ENCODE results near the gene ABCG1.

Gene ABCG1

DNA sequence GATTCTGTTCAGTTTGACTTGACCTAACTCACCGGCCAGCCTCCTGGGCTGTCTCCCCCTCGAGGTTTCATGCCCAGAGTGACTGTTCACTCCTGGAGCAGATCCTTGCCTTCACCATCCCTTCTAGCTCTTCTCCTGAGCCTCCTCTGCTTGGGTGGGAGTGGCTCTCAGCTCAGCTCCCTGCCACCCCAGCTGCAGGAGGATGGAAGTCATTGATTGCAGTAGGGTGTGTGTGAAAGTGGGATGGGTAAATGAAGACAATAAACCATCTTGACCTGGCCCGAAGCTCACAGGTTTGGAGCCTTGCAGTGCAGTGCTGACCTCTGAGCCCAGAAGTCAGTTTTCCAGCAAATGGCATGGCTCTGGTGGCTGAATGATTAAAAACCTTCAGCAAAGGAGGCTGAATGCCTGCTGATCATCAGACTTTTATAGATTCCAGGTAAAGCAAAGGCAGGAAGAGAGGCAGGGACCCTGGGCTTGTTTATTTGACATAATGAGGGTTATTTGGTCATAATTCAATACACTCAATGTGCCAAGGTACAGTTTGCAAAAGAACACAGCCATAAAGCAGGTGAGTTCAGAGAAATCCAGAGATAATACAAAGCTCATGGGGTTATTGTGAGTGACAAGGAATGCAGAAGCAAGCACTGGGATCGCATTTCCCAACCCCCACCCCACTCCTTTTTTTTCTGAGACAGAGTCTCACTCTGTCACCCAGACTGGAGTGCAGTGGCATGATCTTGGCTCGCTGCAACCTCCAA is 113.8 kb downstream of the ABCG1 start:
- H4K5ac ChIP-seq (ENCODE audit: low read length): no peak overlapping the region
- no peak overlapping the region for H4K8ac ChIP-seq (ENCODE audit: low read depth, low read length)
- no CpG with 5 or more reads among the region's 5 CpGs for WGBS (ENCODE audit: extremely low coverage, insufficient coverage, low lambda C conversion rate)
- H3K18ac ChIP-seq (ENCODE audit: low read length): no peak overlapping the region
- H3K9ac ChIP-seq (ENCODE audit: low read length): no peak overlapping the region
- H3K4me3 ChIP-seq (ENCODE audit: low read length): no peak overlapping the region
- no peak overlapping the region for H3K23ac ChIP-seq (ENCODE audit: low read length)
- H3K79me1 ChIP-seq (ENCODE audit: low read length): no peaks in the 10 kb centered on the region
- H3K4me2 ChIP-seq (ENCODE audit: low read length): no peak overlapping the region
- H2AK5ac ChIP-seq (ENCODE audit: low read length): no peak overlapping the region
- no peak overlapping the region for H3K27ac ChIP-seq (ENCODE audit: low read depth, low read length)
- no peak overlapping the region for H3K4ac ChIP-seq (ENCODE audit: low read depth, low read length)
- no peaks in the 10 kb centered on the region for H3K27me3 ChIP-seq (ENCODE audit: insufficient read depth, low read length, poor library complexity)
- H2BK15ac ChIP-seq (replicated peaks; ENCODE audit: low read depth): no peak overlapping the region
- no peaks in the 10 kb centered on the region for H3K4me1 ChIP-seq (ENCODE audit: control insufficient read depth, low read depth, low read length)
- no peak for DNase-seq
- no peak overlapping the region for H2BK5ac ChIP-seq (ENCODE audit: low read length)
- no peak overlapping the region for H3K56ac ChIP-seq (ENCODE audit: low read length)
- H3K79me2 ChIP-seq (ENCODE audit: control insufficient read depth, insufficient read depth, low read length): no peaks in the 10 kb centered on the region
- no peak overlapping the region for H2BK120ac ChIP-seq (ENCODE audit: low read depth, low read length)
- H3K36me3 ChIP-seq (ENCODE audit: control insufficient read depth, insufficient read depth, low read length): no peaks in the 10 kb centered on the region

DNA sequence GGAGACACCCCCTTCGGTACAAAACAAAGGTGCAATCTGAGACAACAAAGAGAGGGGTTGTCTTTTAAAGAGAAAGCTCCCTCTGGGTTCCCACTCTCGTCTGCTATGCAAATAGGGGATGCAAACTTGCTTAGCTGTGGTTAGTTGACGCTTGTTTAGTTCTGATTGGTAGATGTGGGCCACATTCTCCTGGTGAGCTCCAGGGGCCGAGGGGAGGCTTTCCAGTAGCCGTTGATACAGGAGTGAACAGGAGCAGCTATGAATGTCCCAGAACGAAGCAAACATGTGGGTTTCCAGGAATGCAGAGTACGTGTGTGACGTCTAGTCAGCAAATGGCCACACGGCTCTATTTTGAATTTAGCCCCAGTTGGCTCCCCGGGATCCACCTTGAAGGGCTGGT is 117.1 kb downstream of the ABCG1 start:
- Histone ChIP-seq H3K56ac (ENCODE audit: low read length) (peak overlapping the region; percentile 68), H3K4ac (ENCODE audit: low read depth, low read length) (no peak overlapping the region), H2BK5ac (ENCODE audit: low read length) (no peak overlapping the region), H2AK5ac (ENCODE audit: low read length) (no peak overlapping the region), H3K79me2 (ENCODE audit: control insufficient read depth, insufficient read depth, low read length) (no peaks in the 10 kb centered on the region), H3K27me3 (ENCODE audit: insufficient read depth, low read length, poor library complexity) (no peaks in the 10 kb centered on the region), H3K4me1 (ENCODE audit: control insufficient read depth, low read depth, low read length) (no peaks in the 10 kb centered on the region), H3K79me1 (ENCODE audit: low read length) (no peaks in the 10 kb centered on the region), H2BK15ac (replicated peaks; ENCODE audit: low read depth) (no peak overlapping the region), H3K36me3 (ENCODE audit: control insufficient read depth, insufficient read depth, low read length) (no peaks in the 10 kb centered on the region), H3K4me2 (ENCODE audit: low read length) (no peak overlapping the region), H3K27ac (ENCODE audit: low read depth, low read length) (no peak overlapping the region), H3K4me3 (ENCODE audit: low read length) (no peak overlapping the region), H2BK120ac (ENCODE audit: low read depth, low read length) (no peak overlapping the region), H3K9ac (ENCODE audit: low read length) (peak overlapping the region; percentile 35), H3K18ac (ENCODE audit: low read length) (no peak overlapping the region), H4K8ac (ENCODE audit: low read depth, low read length) (no peak overlapping the region), H3K23ac (ENCODE audit: low read length) (no peak overlapping the region), H4K5ac (ENCODE audit: low read length) (no peak overlapping the region)
- WGBS (ENCODE audit: extremely low coverage, insufficient coverage, low lambda C conversion rate): no CpG with 5 or more reads among the region's 10 CpGs
- DNase-seq: peak; percentile 83

DNA sequence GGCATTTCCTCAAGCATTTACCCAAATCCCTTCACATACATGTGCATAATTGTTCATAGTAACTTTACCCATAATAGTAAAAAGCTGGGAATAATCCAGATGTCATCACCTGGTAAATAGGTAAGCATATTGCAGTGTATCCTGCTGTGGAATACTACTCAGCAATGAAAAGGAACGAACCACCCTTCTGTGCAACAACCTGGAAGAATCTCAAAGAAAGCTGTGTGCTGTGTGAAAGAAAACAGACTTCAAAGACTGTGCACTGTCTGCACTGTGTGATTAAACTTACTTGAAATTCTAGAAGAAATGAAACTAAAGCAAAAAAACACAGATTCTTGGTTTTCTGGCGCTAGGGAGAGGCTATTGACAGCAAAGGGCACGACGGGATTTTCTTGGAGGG is 118.3 kb downstream of the ABCG1 start:
- Histone ChIP-seq H3K27me3 (ENCODE audit: insufficient read depth, low read length, poor library complexity) (no peaks in the 10 kb centered on the region), H2BK120ac (ENCODE audit: low read depth, low read length) (no peak overlapping the region), H3K36me3 (ENCODE audit: control insufficient read depth, insufficient read depth, low read length) (no peaks in the 10 kb centered on the region), H4K5ac (ENCODE audit: low read length) (no peak overlapping the region), H2AK5ac (ENCODE audit: low read length) (no peak overlapping the region), H4K8ac (ENCODE audit: low read depth, low read length) (no peak overlapping the region), H3K56ac (ENCODE audit: low read length) (no peak overlapping the region), H3K79me1 (ENCODE audit: low read length) (no peaks in the 10 kb centered on the region), H3K4me2 (ENCODE audit: low read length) (no peak overlapping the region), H3K27ac (ENCODE audit: low read depth, low read length) (no peak overlapping the region), H2BK5ac (ENCODE audit: low read length) (no peak overlapping the region), H2BK15ac (replicated peaks; ENCODE audit: low read depth) (no peak overlapping the region), H3K79me2 (ENCODE audit: control insufficient read depth, insufficient read depth, low read length) (no peaks in the 10 kb centered on the region), H3K4me1 (ENCODE audit: control insufficient read depth, low read depth, low read length) (no peaks in the 10 kb centered on the region), H3K23ac (ENCODE audit: low read length) (no peak overlapping the region), H3K4me3 (ENCODE audit: low read length) (no peak overlapping the region), H3K9ac (ENCODE audit: low read length) (no peak overlapping the region), H3K18ac (ENCODE audit: low read length) (no peak overlapping the region), H3K4ac (ENCODE audit: low read depth, low read length) (no peak overlapping the region)
- DNase-seq: no peak
- WGBS (ENCODE audit: extremely low coverage, insufficient coverage, low lambda C conversion rate): no CpG with 5 or more reads among the region's 4 CpGs

DNA sequence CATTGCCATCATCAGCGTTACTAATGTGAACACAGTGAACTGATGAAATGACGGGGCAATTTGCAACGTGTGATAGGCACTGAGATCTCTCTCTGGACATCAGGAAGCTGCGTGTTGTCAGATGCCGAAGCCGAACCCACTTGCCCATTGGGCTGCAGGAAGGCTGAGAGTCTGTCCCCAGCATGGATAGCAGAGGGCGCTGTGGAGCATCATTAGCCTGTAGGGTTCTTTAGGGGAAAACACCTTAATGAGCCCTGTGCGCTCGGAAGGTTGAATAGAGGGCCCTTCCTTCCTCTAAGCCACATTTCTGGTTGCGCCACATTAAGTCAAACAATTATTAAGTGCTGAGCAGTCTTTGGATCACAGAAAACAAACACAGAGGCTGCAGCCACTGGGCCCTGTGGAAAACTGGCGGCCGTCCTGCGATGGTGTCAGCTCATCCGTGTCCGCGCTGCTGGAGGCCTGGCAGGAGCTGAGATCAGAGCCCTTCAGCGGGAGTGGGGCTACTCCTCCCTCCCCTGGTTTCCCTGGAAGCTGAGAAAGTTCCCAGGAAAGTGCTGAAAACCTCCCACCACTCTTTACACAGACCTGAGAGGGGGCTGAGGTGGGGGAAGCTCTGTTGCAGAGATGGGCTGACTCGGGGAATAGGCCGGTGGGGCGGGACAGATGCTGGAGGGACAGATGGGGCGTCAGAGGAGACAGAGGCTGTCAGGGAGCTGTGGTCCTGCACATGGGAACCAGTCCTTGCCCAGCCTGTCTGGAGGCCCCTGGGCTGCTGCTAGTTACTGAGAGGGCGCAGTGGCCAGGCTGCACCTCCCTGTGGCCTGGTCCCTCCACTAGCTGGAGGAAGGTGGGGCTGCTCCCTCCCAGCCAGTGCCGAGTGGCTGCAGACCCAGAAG is 119.1 kb downstream of the ABCG1 start:
- H4K8ac ChIP-seq (ENCODE audit: low read depth, low read length): no peak overlapping the region
- H2BK120ac ChIP-seq (ENCODE audit: low read depth, low read length): no peak overlapping the region
- H3K79me1 ChIP-seq (ENCODE audit: low read length): no peaks in the 10 kb centered on the region
- H3K4me1 ChIP-seq (ENCODE audit: control insufficient read depth, low read depth, low read length): no peaks in the 10 kb centered on the region
- no peak overlapping the region for H3K9ac ChIP-seq (ENCODE audit: low read length)
- DNase-seq: peak; percentile 80
- no peaks in the 10 kb centered on the region for H3K79me2 ChIP-seq (ENCODE audit: control insufficient read depth, insufficient read depth, low read length)
- H2AK5ac ChIP-seq (ENCODE audit: low read length): no peak overlapping the region
- H3K23ac ChIP-seq (ENCODE audit: low read length): no peak overlapping the region
- H3K36me3 ChIP-seq (ENCODE audit: control insufficient read depth, insufficient read depth, low read length): no peaks in the 10 kb centered on the region
- H3K4me2 ChIP-seq (ENCODE audit: low read length): no peak overlapping the region
- H2BK5ac ChIP-seq (ENCODE audit: low read length): no peak overlapping the region
- H3K27ac ChIP-seq (ENCODE audit: low read depth, low read length): no peak overlapping the region
- no peak overlapping the region for H3K4ac ChIP-seq (ENCODE audit: low read depth, low read length)
- WGBS (ENCODE audit: extremely low coverage, insufficient coverage, low lambda C conversion rate): no CpG with 5 or more reads among the region's 23 CpGs
- H3K4me3 ChIP-seq (ENCODE audit: low read length): no peak overlapping the region
- no peaks in the 10 kb centered on the region for H3K27me3 ChIP-seq (ENCODE audit: insufficient read depth, low read length, poor library complexity)
- no peak overlapping the region for H3K56ac ChIP-seq (ENCODE audit: low read length)
- H2BK15ac ChIP-seq (replicated peaks; ENCODE audit: low read depth): no peak overlapping the region
- H4K5ac ChIP-seq (ENCODE audit: low read length): no peak overlapping the region
- H3K18ac ChIP-seq (ENCODE audit: low read length): no peak overlapping the region

DNA sequence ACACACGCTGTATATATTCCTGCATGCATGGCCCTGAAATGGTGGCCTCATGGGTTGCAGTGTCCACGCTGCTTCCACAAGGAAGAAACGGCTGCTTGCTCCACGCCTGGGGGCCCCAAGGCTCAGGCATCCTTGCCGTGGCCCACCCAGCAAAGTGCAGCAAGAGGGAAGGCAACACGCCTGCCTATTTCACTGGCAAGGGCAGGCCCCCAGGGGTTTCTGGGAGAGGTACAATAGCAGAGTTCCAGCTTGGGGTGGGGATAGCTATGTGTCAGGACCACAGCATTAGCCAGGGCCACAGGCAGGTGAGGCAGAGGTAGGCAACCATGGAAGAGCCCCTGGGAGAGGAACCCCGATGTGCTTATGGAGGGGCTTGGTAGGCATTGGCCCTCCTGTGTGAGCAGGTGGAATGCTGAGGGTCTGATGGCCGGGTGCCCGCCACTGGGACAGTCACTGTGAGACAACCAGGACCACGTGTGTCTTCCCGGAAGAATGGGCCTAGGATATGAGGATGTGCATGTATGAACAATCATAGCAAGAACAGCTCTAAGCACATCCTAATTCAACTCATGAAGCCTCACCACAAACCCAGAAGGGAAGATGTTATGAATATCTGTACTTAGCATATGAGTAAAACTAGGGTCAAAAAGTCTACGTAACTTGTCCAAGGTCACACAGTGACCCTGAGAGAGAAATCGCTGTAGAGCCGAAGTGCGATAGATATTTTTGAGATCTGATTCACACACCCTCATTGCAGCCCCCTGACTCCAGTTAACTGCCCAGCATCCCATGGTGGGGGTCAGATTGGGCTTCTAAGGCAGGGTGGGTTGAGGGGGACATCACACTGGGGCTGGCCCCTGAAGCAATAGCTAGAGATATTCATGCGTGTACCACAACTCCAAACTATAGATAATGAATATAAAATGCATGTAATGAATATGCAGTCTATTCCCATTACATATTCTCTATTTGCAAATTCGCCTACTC is 120.1 kb downstream of the ABCG1 start:
- Histone ChIP-seq H3K79me2 (ENCODE audit: control insufficient read depth, insufficient read depth, low read length) (no peaks in the 10 kb centered on the region), H3K79me1 (ENCODE audit: low read length) (no peaks in the 10 kb centered on the region), H3K9ac (ENCODE audit: low read length) (no peak overlapping the region), H3K4ac (ENCODE audit: low read depth, low read length) (no peak overlapping the region), H4K8ac (ENCODE audit: low read depth, low read length) (no peak overlapping the region), H3K18ac (ENCODE audit: low read length) (no peak overlapping the region), H2BK5ac (ENCODE audit: low read length) (no peak overlapping the region), H4K5ac (ENCODE audit: low read length) (no peak overlapping the region), H3K23ac (ENCODE audit: low read length) (no peak overlapping the region), H3K27ac (ENCODE audit: low read depth, low read length) (no peak overlapping the region), H3K56ac (ENCODE audit: low read length) (no peak overlapping the region), H3K4me3 (ENCODE audit: low read length) (no peak overlapping the region), H2BK15ac (replicated peaks; ENCODE audit: low read depth) (no peak overlapping the region), H2AK5ac (ENCODE audit: low read length) (no peak overlapping the region), H3K36me3 (ENCODE audit: control insufficient read depth, insufficient read depth, low read length) (no peaks in the 10 kb centered on the region), H3K27me3 (ENCODE audit: insufficient read depth, low read length, poor library complexity) (no peaks in the 10 kb centered on the region), H3K4me2 (ENCODE audit: low read length) (no peak overlapping the region), H3K4me1 (ENCODE audit: control insufficient read depth, low read depth, low read length) (no peaks in the 10 kb centered on the region), H2BK120ac (ENCODE audit: low read depth, low read length) (no peak overlapping the region)
- DNase-seq: no peak
- WGBS (ENCODE audit: extremely low coverage, insufficient coverage, low lambda C conversion rate): no CpG with 5 or more reads among the region's 17 CpGs
